A673 (cell line): ENCODE measurements around the gene ANTXRL. TPM values are rescaled to one million over a fixed set of nuclear protein-coding genes. Genes with fewer than 3 reads are reported as not detected.

ENCODE experiments used
- BruUV-seq: library from RNA; stranded (reverse); fragments of 400-500 nt; replicated peaks from 2 replicates; lab custom pipeline; 2021; lab: Mats Ljungman, UMichigan
- CTCF ChIA-PET: fragments of 300-600 bp; sonication (Branson Sonifier 250); formaldehyde crosslinking; loops from one replicate; lab custom pipeline; 2022; ENCODE audit warnings: antibody characterized with exemption; lab: Charles Lee
- POLR2A ChIA-PET: fragments of 300-600 bp; sonication (Branson Sonifier 250); formaldehyde crosslinking; loops from one replicate; lab custom pipeline; 2022; ENCODE audit warnings: antibody characterized with exemption; ENCODE audit not compliant: low non-redundant PET; lab: Charles Lee
- DNase-seq: peaks from one replicate; pipeline ENCODE4 v3.0.0-alpha.2; 2015; ENCODE audit warnings: low spot score
- H3K27ac ChIP-seq: fragments of 200-600 bp; sonication (generic); 2 replicates; pipeline ENCODE4 v1.5.1; 2016; ENCODE audit warnings: mixed run types, low read depth, mild to moderate bottlenecking, mixed read lengths, antibody characterized with exemption, low read length; ENCODE audit not compliant: poor library complexity, severe bottlenecking
- H3K27me3 ChIP-seq: fragments of 200-600 bp; sonication (generic); replicated peaks from 2 replicates; pipeline ENCODE4 v1.6.1; 2017; ENCODE audit warnings: mixed run types, low read depth, mild to moderate bottlenecking, mixed read lengths, antibody characterized with exemption, low read length; ENCODE audit not compliant: insufficient read depth, poor library complexity
- H3K36me3 ChIP-seq: fragments of 200-600 bp; sonication (generic); 2 replicates; pipeline ENCODE4 v1.6.1; 2016; ENCODE audit warnings: mixed run types, mild to moderate bottlenecking, mixed read lengths, antibody characterized with exemption, low read length; ENCODE audit not compliant: insufficient read depth, poor library complexity, severe bottlenecking
- H3K4me1 ChIP-seq: fragments of 200-600 bp; sonication (generic); 2 replicates; pipeline ENCODE4 v1.6.1; 2017; ENCODE audit warnings: mixed run types, mild to moderate bottlenecking, mixed read lengths, antibody characterized with exemption, low read length; ENCODE audit not compliant: insufficient read depth, poor library complexity, severe bottlenecking
- H3K4me3 ChIP-seq: fragments of 200-600 bp; sonication (generic); 2 replicates; pipeline ENCODE4 v1.5.1; 2016; ENCODE audit warnings: low read depth, mixed run types, mild to moderate bottlenecking, mixed read lengths, low read length; ENCODE audit not compliant: poor library complexity, severe bottlenecking
- H3K9me3 ChIP-seq: fragments of 200-600 bp; sonication (generic); 2 replicates; pipeline ENCODE4 v1.6.1; 2016; ENCODE audit warnings: mixed run types, low read depth, mild to moderate bottlenecking, mixed read lengths, antibody characterized with exemption, low read length; ENCODE audit not compliant: poor library complexity, severe bottlenecking
- EZH2 ChIP-seq: fragments of 200-600 bp; sonication (generic); IDR thresholded peaks from 2 replicates; pipeline ENCODE4 v1.6.1; 2017; ENCODE audit warnings: borderline replicate concordance, low read depth, mild to moderate bottlenecking, mixed read lengths, antibody characterized with exemption, low read length; ENCODE audit not compliant: poor library complexity, severe bottlenecking
- intact Hi-C: fragments of 100-400 bp; cut with micrococcal nuclease; formaldehyde crosslinking; loops from one replicate; pipeline ENCODE4 v1.10.0; 2022; ENCODE audit not compliant: unreplicated experiment
- total RNA-seq: library from RNA; stranded (reverse); gene quantifications from 2 replicates; pipeline ENCODE4 v1.2.3, GENCODE V29; 2021
- TF ChIP-seq, protein P1 (sequence below): fragments of 300-800, 200-600 bp; sonication (generic); conservative IDR thresholded peaks from 2 replicates; pipeline ENCODE4 v1.5.1; 2017; ENCODE audit warnings: low read depth, mild to moderate bottlenecking, antibody characterized with exemption, low read length, moderate library complexity, mixed read lengths

The ANTXRL gene
- total RNA-seq, 1 experiment from 2014 or later: not detected

DNA sequence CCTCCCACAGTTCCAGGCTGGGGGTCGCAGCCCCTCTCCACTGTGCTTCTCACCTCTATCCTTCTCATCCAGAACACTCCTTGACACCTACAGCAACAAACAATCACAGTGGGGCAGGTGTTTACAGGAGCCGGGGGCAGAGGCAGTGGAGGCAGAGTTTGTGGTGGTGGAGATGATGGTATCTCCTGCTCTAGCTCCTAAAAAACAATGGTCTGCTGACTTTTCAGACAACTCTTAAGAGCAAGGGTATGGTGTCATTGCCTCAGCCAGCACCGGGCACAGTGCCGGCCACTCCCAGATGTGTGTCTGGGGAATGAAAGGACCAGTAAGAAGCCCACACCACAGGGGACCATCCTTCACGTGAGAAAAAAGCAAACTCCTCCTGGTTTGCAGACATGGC lies 36.3 kb upstream of the ANTXRL start:
- intact Hi-C loops: no loop called here
- no peak overlapping the region for H3K27ac ChIP-seq
- TF ChIP-seq, protein P1, sequence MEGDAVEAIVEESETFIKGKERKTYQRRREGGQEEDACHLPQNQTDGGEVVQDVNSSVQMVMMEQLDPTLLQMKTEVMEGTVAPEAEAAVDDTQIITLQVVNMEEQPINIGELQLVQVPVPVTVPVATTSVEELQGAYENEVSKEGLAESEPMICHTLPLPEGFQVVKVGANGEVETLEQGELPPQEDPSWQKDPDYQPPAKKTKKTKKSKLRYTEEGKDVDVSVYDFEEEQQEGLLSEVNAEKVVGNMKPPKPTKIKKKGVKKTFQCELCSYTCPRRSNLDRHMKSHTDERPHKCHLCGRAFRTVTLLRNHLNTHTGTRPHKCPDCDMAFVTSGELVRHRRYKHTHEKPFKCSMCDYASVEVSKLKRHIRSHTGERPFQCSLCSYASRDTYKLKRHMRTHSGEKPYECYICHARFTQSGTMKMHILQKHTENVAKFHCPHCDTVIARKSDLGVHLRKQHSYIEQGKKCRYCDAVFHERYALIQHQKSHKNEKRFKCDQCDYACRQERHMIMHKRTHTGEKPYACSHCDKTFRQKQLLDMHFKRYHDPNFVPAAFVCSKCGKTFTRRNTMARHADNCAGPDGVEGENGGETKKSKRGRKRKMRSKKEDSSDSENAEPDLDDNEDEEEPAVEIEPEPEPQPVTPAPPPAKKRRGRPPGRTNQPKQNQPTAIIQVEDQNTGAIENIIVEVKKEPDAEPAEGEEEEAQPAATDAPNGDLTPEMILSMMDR: no peak
- no peak for TF ChIP-seq EZH2
- H3K4me3 ChIP-seq: no peak overlapping the region
- no peaks in the 10 kb centered on the region for H3K9me3 ChIP-seq
- H3K36me3 ChIP-seq: no peaks in the 10 kb centered on the region
- ChIA-PET POLR2A (no interaction called here), CTCF (no interaction called here)
- H3K4me1 ChIP-seq: no peaks in the 10 kb centered on the region
- BruUV-seq: no TSS peak
- H3K27me3 ChIP-seq: no peaks in the 10 kb centered on the region
- DNase-seq: no peak

DNA sequence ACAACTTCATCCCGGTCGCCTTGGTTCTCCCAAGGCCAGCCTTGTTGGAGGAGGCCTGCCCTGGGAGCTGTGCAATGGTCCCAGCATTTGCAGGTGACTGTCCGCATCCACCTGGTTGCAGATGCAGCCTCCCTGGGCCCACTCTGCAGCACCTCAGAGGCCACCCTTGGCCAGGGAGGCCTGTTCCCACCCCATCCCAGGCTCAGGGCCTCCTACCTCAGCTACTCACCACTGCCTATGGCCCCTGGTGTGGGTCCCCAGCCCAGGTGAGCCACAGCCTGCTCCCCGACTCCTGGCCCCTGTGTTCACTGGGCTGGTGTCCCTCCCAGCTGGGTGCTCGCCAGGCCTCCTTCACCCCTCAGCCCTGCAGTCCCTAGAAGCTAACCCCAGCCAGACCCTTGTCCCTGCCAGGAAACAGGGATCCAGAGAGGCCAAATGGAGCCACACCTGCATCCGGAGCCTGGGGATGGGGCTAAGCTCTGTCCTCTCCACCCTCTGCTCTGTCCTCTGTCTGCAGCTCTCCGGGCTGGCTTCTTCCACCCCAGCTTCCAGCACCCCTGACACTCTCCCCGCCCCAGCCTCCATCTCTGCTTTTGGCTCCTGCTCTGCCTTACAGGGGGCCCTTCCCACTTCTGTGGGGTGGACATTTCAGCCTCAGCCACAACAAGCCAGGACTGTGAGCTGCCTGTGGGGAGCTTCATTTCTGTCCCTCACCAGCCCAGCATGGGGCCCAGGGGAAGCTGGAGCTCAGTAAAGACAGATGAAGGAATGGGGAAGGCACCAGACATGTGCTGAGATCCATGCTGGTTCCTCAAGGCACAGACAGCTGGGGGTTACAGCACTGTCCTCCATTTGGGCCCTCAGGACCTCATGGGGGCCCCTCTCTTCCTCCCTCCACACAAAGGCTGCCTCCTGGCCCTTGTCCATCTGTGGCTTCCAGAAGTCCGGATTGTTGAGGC lies 35.6 kb upstream of the ANTXRL start:
- TF ChIP-seq EZH2: no peak
- TF ChIP-seq, protein P1: no peak
- BruUV-seq: no TSS peak
- Histone ChIP-seq H3K9me3 (no peaks in the 10 kb centered on the region), H3K27me3 (no peaks in the 10 kb centered on the region), H3K36me3 (no peaks in the 10 kb centered on the region), H3K4me3 (no peak overlapping the region), H3K27ac (no peak overlapping the region), H3K4me1 (no peaks in the 10 kb centered on the region)
- POLR2A ChIA-PET: no interaction called here
- CTCF ChIA-PET: no interaction called here
- intact Hi-C loops: no loop called here
- DNase-seq: no peak

DNA sequence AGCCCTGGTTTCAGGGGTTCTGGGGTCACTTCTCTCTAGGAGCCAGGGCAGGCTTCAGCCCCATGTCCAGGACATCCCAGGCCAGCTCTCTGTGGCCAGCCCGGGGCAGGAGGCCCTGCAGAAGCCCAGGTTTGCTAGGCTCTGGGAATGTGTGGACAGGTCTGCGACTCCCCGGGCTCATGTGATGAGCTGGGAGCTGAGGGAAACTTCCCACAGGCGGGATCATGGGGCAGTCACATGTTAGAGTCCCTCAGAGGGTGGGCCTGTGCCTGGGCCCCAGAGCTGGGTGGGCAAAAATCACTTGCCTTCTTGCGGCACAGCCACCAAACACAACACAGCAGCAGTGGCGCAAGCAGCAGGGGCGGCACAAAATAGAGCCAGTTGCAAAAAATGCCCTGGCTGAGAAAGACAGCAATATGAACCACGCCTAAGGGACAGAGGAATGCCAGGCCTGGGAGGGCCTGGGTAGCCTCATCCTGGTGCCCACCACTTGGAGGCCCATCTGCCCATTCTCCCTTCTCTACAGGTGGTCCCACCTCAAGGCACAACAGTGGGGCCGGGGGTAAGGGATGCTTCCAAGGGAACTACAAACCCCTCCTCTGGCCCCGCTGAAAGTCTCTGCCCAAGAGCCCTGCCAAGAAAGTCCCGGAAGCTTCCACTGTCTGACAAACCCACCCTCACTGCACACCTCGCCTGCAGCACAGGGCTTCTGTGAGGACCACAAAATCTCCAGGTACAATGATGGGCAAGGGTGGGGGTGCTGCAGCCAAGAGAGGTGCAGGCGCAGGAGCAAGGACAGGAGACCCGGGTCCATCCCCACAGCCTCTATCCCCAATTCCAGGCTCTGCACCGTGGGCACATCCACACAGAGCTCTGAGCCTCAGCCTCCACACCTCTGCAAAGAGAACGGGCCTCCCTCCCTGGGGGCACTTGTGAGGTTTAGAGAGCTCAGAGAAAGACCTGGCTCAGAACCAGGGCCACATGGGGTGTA lies 34.6 kb upstream of the ANTXRL start:
- H3K4me3 ChIP-seq: no peak overlapping the region
- CTCF ChIA-PET: no interaction called here
- H3K27me3 ChIP-seq: no peaks in the 10 kb centered on the region
- POLR2A ChIA-PET: no interaction called here
- intact Hi-C loops: no loop called here
- no peak for TF ChIP-seq EZH2
- TF ChIP-seq, protein P1: no peak
- no peaks in the 10 kb centered on the region for H3K4me1 ChIP-seq
- no peaks in the 10 kb centered on the region for H3K9me3 ChIP-seq
- DNase-seq: no peak
- BruUV-seq: no TSS peak
- H3K27ac ChIP-seq: no peak overlapping the region
- H3K36me3 ChIP-seq: no peaks in the 10 kb centered on the region
